Hepatocyte (in vitro differentiated cells): ENCODE data around the gene RPL7A. TPM values are rescaled to one million over a fixed set of nuclear protein-coding genes. Genes with fewer than 3 reads are reported as not detected.
A peak's percentile ranks its signal among the peaks of the same experiment; 100 is the strongest.

ENCODE experiments used
- DNase-seq: peaks from one replicate; pipeline ENCODE4 v3.0.0-alpha.2; 2016; ENCODE audit warnings: low spot score
- H2AFZ ChIP-seq: fragments of 200-600 bp; sonication (generic); 2 replicates; pipeline ENCODE4 v1.6.0; 2016; ENCODE audit warnings: antibody characterized with exemption, mild to moderate bottlenecking
- H3K27ac ChIP-seq: fragments of 200-600 bp; sonication (generic); 2 replicates; pipeline ENCODE4 v1.5.1; 2016; ENCODE audit warnings: mild to moderate bottlenecking
- H3K27me3 ChIP-seq: fragments of 200-600 bp; sonication (generic); 2 replicates; pipeline ENCODE4 v1.6.1; 2016
- H3K36me3 ChIP-seq: fragments of 200-600 bp; sonication (generic); replicated peaks from 2 replicates; pipeline ENCODE4 v1.5.1; 2016; ENCODE audit warnings: low read depth; ENCODE audit not compliant: insufficient read depth
- H3K4me1 ChIP-seq: fragments of 200-600 bp; sonication (generic); 2 replicates; pipeline ENCODE4 v1.5.1; 2016; ENCODE audit warnings: mild to moderate bottlenecking, moderate library complexity; ENCODE audit not compliant: insufficient read depth
- H3K4me2 ChIP-seq: fragments of 200-600 bp; sonication (generic); 2 replicates; pipeline ENCODE4 v1.6.0; 2016
- H3K4me3 ChIP-seq: fragments of 200-600 bp; sonication (generic); 2 replicates; pipeline ENCODE4 v1.5.1; 2016; ENCODE audit warnings: mild to moderate bottlenecking
- H3K79me2 ChIP-seq: fragments of 200-600 bp; sonication (generic); 2 replicates; pipeline ENCODE4 v1.6.0; 2017; ENCODE audit warnings: mild to moderate bottlenecking
- H3K9me2 ChIP-seq: fragments of 200-600 bp; sonication (generic); replicated peaks from 2 replicates; pipeline ENCODE4 v1.6.0; 2017; ENCODE audit warnings: mild to moderate bottlenecking; ENCODE audit not compliant: insufficient read depth
- H3K9me3 ChIP-seq: fragments of 200-600 bp; sonication (generic); 2 replicates; pipeline ENCODE4 v1.5.1; 2016; ENCODE audit warnings: low read depth, mild to moderate bottlenecking
- H4K20me1 ChIP-seq: fragments of 200-600 bp; sonication (generic); 2 replicates; pipeline ENCODE4 v1.6.0; 2016; ENCODE audit warnings: mild to moderate bottlenecking; ENCODE audit not compliant: insufficient read depth, poor library complexity, severe bottlenecking
- EZH2 ChIP-seq: fragments of 200-600 bp; sonication (generic); IDR thresholded peaks from 2 replicates; pipeline ENCODE4 v1.6.1; 2016; ENCODE audit warnings: antibody characterized with exemption, mild to moderate bottlenecking, borderline replicate concordance
- EZH2phosphoT487 ChIP-seq: fragments of 200-600 bp; sonication (generic); IDR thresholded peaks from one replicate; pipeline ENCODE4 v1.6.1; 2018; ENCODE audit warnings: antibody characterized with exemption, mild to moderate bottlenecking, low read depth, moderate library complexity; ENCODE audit not compliant: unreplicated experiment, severe bottlenecking
- whole genome bisulfite sequencing: methylation state at CpG from one replicate; pipeline ENCODE4 v1.1.6; 2016; ENCODE audit warnings: low lambda C conversion rate; ENCODE audit errors: missing lambda C conversion rate; 5-methylcytosine and 5-hydroxymethylcytosine counted together
- polyA plus RNA-seq: library from polyadenylated mRNA; unstranded; fragments of >200 nt; fragmentation: Nextera tagmentation; extraction: Ambion mirVana; gene quantifications from 2 replicates; pipeline ENCODE4 v1.2.1, GENCODE V29; 2016
- total RNA-seq: library from RNA; depleted of rRNA; stranded (reverse); fragments of >200 nt; gene quantifications from 2 replicates; pipeline ENCODE4 v1.2.3, GENCODE V29; 2014
- TF ChIP-seq, protein P1 (sequence below): fragments of 200-600 bp; sonication (generic); IDR thresholded peaks from 2 replicates; pipeline ENCODE4 v1.5.1; 2016; ENCODE audit warnings: antibody characterized with exemption, mild to moderate bottlenecking; ENCODE audit not compliant: poor library complexity

RPL7A gene
- total and polyA plus RNA-seq, 2 experiments from 2014 or later: 377 to 2,226 TPM

DNA sequence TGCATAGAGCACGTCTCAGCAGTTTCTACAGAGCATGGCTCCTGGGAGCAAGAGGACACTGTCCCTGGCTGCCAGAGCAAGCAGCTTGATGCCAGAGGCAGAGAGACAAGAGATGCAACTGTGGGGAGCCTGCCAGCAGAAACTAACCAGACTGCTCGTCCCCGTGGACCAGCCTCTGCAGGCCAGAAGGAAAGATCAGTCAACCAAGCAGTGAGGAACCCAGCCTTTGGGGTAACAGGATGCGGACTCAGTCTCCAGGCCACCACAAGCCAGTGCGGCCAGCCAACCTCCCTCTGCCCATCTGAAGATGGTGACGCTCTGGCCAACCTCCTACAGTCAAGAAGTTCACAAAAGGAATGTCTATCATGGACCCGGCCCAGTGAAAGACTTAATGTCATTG is 24.1 kb downstream of the RPL7A start:
- Histone ChIP-seq H3K4me1 (peaks cover 38% of the 10 kb centered on the region), H3K79me2 (peaks cover 85% of the 10 kb centered on the region), H4K20me1 (peaks cover 80% of the 10 kb centered on the region), H3K36me3 (no peaks in the 10 kb centered on the region), H3K27me3 (no peaks in the 10 kb centered on the region), H3K9me2 (no peaks in the 10 kb centered on the region), H2AFZ (no peak overlapping the region), H3K27ac (no peak overlapping the region), H3K4me3 (no peak overlapping the region), H3K9me3 (no peaks in the 10 kb centered on the region), H3K4me2 (peak overlapping the region; percentile 88)
- TF ChIP-seq EZH2 (no peak), EZH2phosphoT487 (no peak)
- TF ChIP-seq, protein P1, sequence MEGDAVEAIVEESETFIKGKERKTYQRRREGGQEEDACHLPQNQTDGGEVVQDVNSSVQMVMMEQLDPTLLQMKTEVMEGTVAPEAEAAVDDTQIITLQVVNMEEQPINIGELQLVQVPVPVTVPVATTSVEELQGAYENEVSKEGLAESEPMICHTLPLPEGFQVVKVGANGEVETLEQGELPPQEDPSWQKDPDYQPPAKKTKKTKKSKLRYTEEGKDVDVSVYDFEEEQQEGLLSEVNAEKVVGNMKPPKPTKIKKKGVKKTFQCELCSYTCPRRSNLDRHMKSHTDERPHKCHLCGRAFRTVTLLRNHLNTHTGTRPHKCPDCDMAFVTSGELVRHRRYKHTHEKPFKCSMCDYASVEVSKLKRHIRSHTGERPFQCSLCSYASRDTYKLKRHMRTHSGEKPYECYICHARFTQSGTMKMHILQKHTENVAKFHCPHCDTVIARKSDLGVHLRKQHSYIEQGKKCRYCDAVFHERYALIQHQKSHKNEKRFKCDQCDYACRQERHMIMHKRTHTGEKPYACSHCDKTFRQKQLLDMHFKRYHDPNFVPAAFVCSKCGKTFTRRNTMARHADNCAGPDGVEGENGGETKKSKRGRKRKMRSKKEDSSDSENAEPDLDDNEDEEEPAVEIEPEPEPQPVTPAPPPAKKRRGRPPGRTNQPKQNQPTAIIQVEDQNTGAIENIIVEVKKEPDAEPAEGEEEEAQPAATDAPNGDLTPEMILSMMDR: no peak
- no peak for DNase-seq
- 91% methylated on average over 7 of the region's 7 CpGs for WGBS

DNA sequence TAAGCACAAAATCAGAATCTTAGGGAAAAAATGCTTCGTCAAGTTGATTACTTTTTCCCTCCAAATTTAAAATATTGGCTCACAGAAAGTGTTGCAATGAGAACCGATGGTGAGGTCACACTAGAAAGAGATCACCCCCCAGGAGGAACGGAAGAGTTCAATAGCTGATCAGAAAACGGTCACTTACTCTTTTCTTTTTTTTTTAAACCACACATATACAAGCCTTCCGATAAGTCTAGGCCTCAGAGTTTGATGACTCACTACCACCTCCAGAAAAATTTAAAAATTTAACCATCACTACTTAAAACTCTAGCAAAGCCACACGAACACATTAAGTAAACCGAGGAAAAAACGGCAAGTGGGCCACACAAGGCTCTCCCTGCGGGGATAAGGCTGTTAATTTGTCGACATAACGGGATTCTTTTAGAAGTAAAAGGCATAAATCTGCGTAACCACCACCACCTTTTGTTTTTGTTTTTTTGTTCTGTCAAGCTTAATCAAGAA is 26.6 kb downstream of the RPL7A start:
- Histone ChIP-seq H4K20me1 (peaks cover 54% of the 10 kb centered on the region), H3K4me1 (peaks cover 26% of the 10 kb centered on the region), H2AFZ (no peak overlapping the region), H3K4me3 (peak overlapping the region; percentile 82), H3K27me3 (no peaks in the 10 kb centered on the region), H3K9me3 (no peaks in the 10 kb centered on the region), H3K4me2 (peak overlapping the region; percentile 88), H3K9me2 (no peaks in the 10 kb centered on the region), H3K79me2 (peaks cover 60% of the 10 kb centered on the region), H3K36me3 (no peaks in the 10 kb centered on the region), H3K27ac (peak overlapping the region; percentile 99)
- TF ChIP-seq EZH2 (no peak), EZH2phosphoT487 (no peak)
- TF ChIP-seq, protein P1: no peak
- 27% methylated on average over 12 of the region's 12 CpGs for WGBS
- DNase-seq: no peak

DNA sequence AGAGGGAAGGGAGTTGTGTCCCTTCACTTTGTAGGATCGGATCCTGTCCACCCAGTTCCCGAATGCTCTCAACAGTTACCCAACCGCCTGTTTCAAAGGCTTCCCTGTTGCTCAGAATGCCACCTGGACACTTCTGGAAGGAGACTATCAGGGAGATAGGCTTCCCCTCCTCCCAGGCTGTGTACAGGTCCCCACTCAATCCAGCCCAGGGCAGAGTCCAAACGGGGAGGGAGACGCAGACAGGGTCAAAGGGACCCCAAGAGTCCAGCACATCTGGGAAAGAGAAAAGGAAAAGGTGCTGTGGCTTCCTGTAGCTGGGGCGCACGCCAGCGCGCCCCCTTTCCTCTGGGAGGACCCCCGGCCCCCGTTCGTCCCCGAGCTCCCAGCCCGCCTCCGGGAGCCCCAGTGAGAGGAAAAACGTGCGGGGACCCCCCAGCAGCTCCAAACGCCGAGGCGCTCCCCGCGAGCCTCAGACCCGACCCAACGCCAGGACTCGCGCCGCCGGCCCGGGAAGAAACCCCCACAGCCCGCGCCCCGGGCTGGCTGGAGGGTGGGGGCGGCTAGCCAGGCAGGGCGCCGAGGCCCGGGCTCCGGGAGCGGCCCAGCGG is 27.2 kb downstream of the RPL7A start:
- DNase-seq: peak; percentile 82
- H3K27ac ChIP-seq: peak overlapping the region; percentile 99
- peak overlapping the region; percentile 88 for H3K4me2 ChIP-seq
- no peaks in the 10 kb centered on the region for H3K9me2 ChIP-seq
- no peaks in the 10 kb centered on the region for H3K36me3 ChIP-seq
- H2AFZ ChIP-seq: peak overlapping the region; percentile 18
- WGBS: 2% methylated on average over 27 of the region's 39 CpGs
- peaks cover 26% of the 10 kb centered on the region for H3K4me1 ChIP-seq
- H4K20me1 ChIP-seq: peaks cover 49% of the 10 kb centered on the region
- H3K27me3 ChIP-seq: no peaks in the 10 kb centered on the region
- peak overlapping the region; percentile 82 for H3K4me3 ChIP-seq
- H3K9me3 ChIP-seq: no peaks in the 10 kb centered on the region
- peaks cover 55% of the 10 kb centered on the region for H3K79me2 ChIP-seq
- TF ChIP-seq, protein P1: peak; percentile 39
- TF ChIP-seq EZH2 (no peak), EZH2phosphoT487 (no peak)
